ENCODE measurements around the gene P3H2.

P3H2 gene

GRCh38 chr3:190125436-190126068 lies 4.9 kb upstream of the P3H2 start:
- DNase-seq: no peak

- DNase-seq: no peak
These were observed 3.4 kb upstream of the P3H2 start for GRCh38 chr3:190124067-190124466.

GRCh38 chr3:190122198-190122771 lies 1.6 kb upstream of the P3H2 start:
- no peak for DNase-seq

GRCh38 chr3:190121383-190121782 lies 686 bp upstream of the P3H2 start:
- no peak for DNase-seq

- DNase-seq: no peak
These were observed 322 bp upstream of the P3H2 start for GRCh38 chr3:190121061-190121377.

- DNase-seq: no peak
These were observed 1.0 kb downstream of the P3H2 start for GRCh38 chr3:190119461-190120268.

GRCh38 chr3:190118438-190118837 lies 2.3 kb downstream of the P3H2 start:
- DNase-seq: no peak

- DNase-seq: no peak
These were observed 2.7 kb downstream of the P3H2 start for GRCh38 chr3:190117981-190118380.

GRCh38 chr3:190116551-190117067 lies 4.1 kb downstream of the P3H2 start:
- no peak for DNase-seq

GRCh38 chr3:190110826-190111225 lies 9.9 kb downstream of the P3H2 start:
- DNase-seq: no peak

- no peak for DNase-seq
These were observed 11.3 kb downstream of the P3H2 start for GRCh38 chr3:190109441-190109840.

GRCh38 chr3:190108804-190109203 lies 11.9 kb downstream of the P3H2 start:
- no peak for DNase-seq

GRCh38 chr3:190105876-190106275 lies 14.8 kb downstream of the P3H2 start:
- DNase-seq: no peak

- peak in 1 of 5 experiments; percentile 40 for DNase-seq
These were observed 19.2 kb downstream of the P3H2 start for GRCh38 chr3:190101320-190102011.

- DNase-seq: no peak
These were observed 21.6 kb downstream of the P3H2 start for GRCh38 chr3:190099099-190099498.

GRCh38 chr3:190097617-190098016 lies 23.1 kb downstream of the P3H2 start:
- no peak for DNase-seq

- DNase-seq: no peak
These were observed 23.7 kb downstream of the P3H2 start for GRCh38 chr3:190097025-190097424.

- DNase-seq: no peak
These were observed 24.4 kb downstream of the P3H2 start for GRCh38 chr3:190096345-190096744.

GRCh38 chr3:190094160-190094718 lies 26.5 kb downstream of the P3H2 start:
- no peak for DNase-seq

GRCh38 chr3:190092250-190092649 lies 28.4 kb downstream of the P3H2 start:
- no peak for DNase-seq

- DNase-seq: peak in 1 of 5 experiments; percentile 7
These were observed 31.0 kb downstream of the P3H2 start for GRCh38 chr3:190089711-190090110.

GRCh38 chr3:190088890-190089289 lies 31.8 kb downstream of the P3H2 start:
- no peak for DNase-seq

- DNase-seq: no peak
These were observed 34.5 kb downstream of the P3H2 start for GRCh38 chr3:190086191-190086590.

Measured in T-helper 2 cell (primary cell).